Brain pericyte (primary cell): Measurements from ENCODE around the gene RNF2.
"Not testable (repeated sequence)": the region's sequence is repeated elsewhere in the genome, so short reads cannot be mapped to it uniquely, and the experiment has no call there.

Source experiments
- DNase-seq: peaks from one replicate; pipeline ENCODE4 v3.0.0-alpha.2; 2012; ENCODE audit warnings: low read depth, low spot score

Gene RNF2

DNA sequence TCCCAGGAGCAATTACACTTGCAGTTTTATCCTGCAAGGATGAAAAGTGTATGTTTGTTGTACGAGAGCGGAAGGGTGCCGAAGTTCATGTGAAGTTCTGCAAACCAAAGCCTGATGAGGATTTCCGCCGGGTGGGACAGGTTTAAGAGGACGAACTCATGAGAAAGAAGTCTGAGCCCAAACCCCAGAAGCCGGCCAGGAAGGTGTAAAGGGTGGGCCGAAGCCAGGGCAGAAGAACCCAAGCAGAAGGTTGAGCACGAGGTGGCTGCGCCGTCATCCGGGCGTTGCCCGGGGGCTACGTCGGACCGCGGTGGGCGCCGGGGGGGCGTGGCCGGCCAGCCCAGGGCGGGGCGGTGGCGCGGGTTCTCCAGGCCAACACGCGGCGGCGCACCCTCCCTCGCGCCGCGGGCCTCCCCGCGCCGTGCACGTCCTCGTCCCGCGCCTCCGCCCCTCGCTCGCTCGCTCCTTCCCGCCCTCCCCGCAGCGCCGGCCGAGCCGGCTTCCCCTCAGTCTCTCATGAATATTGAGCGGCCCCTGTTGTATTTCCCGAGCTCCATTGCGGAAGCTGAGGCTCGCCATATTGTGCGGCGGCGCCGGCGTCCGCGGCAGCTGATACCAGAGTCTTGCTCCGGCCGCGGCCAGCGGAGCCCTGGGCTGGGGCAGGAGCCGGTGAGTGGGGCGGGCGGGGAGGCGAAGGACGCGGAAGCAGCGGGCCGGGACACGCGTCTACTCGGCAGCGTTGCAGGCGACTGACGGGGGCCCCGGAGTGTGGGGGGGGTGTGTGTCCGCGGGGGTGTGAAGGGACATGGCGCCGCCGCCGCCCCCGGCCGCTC is at the start of gene RNF2:
Gene RNF2 (plus strand): TSS at position 578 of the 833 bp plus-strand sequence. CDS start 41,996 bp downstream, outside the sequence.
- DNase-seq, result peak; percentile 18

DNA sequence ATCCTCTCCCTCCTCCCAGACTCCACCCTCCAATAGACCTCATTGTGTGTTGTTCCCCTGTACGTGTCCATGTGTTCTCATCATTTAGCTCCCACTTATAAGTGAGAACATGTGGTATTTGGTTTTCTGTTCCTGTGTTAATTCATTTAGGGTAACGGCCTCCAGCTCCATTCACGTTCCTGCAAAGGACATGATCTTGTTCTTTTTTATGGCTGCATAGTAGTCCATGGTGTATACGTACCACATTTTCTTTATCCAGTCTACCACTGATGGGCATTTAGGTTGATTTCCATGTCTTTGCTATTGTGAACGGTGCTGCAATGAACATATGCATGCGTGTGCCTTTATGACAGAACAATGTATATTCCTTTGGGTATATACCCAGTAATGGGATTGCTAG is 45.4 kb upstream of the RNF2 start:
- DNase-seq, result not testable (repeated sequence)

DNA sequence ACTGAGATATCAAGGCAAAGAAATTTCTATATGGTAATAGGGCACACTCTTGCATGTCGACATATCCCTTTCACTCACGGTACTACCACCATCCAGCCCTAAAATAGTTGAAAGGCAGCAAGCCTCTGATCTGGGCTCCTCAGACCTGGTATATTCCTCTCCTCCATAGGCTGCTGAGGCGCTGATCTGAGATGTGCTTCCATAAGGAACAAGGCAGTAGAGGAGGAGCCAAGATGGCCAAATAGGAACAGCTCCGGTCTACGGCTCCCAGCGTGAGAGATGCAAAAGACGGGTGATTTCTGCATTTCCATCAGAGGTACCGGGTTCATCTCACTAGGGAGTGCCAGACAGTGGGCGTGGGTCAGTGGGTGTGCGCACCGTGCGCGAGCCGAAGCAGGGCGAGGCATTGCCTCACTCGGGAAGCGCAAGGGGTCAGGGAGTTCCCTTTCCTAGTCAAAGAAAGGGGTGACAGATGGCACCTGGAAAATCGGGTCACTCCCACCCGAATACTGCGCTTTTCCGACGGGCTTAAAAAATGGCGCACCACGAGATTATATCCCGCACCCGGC is 44.0 kb upstream of the RNF2 start:
- not testable (repeated sequence) for DNase-seq

DNA sequence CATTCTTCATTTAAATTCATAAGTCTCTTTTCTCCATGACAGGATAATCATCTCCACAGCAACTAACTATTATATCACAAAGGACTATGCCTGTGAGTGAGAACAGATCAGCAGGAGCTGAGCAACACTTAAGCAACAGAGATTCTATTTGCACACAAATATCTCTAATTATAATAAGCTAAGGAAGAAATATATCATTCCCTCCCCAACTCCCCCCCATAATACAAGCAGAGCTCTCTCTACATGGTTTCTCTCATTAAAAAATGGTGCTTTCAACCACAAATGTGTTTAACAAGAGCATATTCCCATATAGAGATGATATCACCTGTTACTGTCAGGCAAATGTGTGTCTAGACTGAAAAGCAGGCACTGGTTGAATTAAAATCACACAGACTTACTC is 36.5 kb upstream of the RNF2 start:
- DNase-seq, result no peak

DNA sequence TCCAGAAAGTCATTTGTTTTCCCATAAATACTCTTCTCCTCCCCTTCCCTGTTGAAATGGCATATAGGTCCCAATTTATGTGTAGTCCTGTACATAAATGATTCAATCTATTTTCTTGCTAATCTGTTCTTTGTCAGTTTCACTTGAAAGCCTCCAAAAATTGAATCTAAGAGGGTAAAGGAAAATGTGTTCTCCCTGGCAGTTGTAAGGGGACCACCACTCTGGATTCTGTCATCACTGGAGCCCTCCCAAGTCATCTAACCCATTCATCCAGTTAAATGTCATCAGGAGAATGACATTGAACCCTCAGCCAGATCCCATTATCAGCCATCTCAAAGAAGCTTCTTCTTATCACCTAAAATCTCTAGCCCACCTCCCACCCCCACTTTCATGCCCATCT is 35.0 kb upstream of the RNF2 start:
- no peak for DNase-seq

DNA sequence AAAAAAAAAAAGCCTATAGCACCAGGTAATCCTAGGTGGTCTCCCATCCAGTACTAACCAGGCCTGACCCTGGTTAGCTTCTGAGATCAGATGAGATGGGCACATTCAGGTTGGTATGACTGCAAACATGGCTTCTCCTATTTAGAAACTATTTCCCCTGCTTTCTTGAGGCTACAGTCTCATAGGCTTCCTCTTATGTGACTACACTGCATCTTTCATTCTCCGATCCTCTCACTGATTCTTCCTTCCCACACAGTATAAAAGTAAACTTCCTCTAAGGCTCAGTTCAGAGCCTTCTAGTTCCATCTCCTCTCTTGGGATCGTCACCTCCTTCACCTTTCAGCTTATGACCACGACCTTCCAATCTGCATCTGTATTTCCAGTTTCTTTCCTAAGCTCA is 30.4 kb upstream of the RNF2 start:
- DNase-seq, result no peak

DNA sequence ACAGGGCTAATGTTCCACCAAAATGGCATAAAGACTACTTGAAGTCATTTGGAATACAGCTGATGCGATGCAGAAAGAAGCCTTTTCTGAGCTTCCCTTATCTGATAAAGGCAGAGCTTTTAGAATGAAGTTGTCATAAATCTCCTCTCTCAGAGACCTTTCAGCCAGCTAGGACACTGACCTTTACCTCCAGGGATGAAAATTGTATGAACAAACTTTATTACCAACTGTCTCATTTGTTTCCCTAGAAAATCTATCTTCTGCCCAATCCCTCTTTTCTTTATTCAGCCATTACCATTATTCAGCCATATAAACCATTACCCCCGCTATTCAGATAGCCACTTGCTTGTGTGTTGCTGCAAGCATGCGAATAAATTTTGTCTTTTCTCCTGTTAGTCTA is 29.7 kb upstream of the RNF2 start:
- no peak for DNase-seq

DNA sequence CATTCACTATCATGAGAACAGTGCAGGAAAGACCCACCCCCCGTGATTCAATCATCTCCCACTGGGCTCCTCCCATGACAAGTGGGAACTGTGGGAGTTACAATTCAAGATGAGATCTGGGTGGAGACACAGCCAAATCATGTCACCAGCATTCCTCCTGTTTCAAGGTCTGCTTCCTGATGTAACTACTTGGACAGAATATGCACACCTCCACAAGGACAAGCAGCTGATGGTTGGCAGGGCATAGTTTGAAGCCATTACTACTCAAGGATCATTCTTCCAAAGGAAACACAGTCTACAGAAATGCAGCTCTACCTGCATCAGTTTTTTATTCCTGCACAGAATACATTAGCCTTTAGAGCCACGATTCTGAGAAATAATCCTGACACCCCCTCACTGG is 28.5 kb upstream of the RNF2 start:
- no peak for DNase-seq

DNA sequence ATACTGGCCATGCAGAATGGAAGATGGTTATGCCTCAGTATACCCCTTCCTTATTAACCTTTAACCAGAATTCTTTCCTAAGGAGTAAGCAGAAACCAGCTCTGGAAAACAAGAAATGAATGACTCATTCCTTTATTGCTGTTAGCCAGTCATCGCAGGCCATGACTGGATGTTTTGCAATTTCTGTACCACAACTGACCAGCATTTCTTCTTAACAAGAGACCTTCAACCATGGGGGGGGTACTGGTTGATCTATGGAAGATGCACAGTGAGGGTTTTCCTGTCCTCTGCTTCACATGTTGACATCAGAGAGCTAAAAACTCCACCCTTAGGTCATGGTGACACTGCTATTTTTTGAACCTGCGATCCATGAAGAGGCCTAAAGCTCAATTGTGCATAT is 28.0 kb upstream of the RNF2 start:
- peak; percentile 7 for DNase-seq

DNA sequence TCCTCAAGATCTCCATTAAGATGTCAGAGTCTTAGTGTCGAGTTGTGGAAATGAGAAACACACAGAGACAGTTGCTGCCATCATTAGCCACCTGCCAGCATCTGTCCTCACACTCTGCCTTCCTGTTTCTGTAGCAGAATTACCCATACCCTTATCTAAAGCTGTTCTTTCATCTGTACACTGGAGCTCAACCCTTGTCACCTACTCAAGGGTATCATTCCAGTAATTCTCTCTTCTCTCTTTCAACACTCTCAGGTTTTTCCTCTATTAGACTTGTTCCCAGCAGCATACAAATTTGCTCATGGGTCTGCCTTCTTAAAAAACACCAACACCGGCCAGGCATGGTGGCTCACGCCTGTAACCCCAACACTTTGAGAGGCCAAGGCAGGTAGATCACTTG is 27.4 kb upstream of the RNF2 start:
- no peak for DNase-seq

DNA sequence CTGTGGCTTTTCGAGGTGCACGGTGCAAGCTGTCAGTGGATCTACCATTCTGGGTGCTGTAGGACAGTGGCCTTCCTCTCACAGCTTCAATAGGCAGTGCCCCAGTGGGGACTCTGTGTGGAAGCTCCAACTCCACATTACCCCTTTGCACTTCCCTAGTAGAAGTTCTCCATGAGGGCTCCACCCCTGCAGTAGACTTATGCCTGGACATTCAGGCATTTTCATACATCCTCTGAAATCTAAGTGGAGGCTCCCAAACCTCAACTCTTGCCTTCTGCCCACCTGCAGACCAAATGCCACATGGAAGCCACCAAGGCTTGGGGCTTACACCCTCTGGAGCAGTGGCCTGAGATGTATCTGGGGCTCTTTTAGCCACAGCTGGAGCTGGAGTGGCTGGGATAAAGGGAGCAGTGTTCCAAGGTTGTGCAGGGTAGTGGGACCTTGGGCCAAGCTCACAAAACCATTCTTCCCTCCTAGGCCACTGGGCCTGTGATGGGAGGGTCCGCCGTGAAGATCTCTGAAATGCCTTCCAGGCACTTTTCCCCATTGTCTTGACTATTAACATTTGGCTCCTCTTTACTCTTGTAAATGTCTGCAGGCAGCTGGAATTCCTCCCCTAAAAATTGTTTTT is 18.0 kb upstream of the RNF2 start:
- DNase-seq, result no peak

DNA sequence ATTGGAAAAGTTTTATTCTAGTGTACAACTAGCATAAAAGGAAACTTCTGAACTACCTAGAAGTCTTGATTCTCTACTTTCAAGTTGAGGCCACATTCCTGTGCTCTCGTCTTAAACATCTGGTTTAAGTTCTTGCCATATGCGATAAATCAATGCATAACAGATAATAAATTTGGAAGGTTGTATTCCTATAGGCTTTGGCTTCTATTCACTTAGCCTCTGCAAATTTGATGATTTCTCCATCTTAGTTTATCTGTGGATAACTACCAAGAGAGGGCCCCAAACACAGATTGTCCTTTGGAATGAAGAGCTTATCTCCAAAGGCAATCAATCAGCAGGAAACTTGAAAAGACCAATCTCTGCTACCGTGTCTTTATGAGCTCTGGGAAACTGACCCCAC is 11.7 kb upstream of the RNF2 start:
- DNase-seq, result no peak

DNA sequence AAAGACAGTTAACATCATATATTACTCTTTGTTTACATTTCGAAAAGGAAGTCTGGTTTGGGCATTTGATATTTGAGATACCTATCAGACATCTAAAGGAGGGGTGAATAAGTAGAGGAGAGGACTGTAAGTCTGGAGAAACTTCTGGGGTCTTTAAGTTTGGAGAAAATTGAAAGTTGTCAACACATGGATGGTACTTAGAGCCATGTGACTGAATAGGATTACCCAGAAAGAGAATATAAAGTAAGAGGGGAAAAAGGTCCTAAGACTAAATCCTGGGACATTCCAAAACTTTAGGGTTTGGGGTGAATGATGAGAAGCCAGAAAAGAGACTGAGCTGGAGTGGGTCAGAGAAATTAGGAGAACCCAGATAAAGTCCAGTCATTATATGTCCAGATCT is 10.1 kb upstream of the RNF2 start:
- no peak for DNase-seq

DNA sequence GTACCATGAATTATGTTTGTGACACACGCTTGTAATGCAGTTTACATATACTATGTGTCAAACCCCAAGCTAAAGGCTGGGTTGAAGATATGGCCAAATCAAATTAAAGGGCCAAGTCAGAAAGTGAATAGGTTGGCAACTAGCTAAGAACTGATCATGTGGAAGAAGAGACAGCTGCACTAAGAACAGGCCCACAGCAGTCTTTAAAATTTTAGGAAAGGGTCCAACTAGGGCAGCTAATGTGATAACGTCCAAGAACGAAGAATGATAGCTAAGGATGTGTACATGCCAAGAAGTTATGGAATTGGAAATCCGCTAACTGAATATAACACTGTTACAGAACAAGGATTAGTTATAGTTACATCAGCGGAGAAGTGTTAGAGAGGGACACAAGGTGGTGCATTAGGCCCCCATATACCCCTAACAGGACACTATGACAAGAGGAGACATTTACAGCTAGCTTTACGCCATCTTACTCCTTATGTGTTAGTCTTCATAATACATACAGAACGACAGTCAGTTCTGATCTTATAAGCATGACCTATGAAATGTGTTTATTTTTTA is 6.5 kb upstream of the RNF2 start:
- no peak for DNase-seq

DNA sequence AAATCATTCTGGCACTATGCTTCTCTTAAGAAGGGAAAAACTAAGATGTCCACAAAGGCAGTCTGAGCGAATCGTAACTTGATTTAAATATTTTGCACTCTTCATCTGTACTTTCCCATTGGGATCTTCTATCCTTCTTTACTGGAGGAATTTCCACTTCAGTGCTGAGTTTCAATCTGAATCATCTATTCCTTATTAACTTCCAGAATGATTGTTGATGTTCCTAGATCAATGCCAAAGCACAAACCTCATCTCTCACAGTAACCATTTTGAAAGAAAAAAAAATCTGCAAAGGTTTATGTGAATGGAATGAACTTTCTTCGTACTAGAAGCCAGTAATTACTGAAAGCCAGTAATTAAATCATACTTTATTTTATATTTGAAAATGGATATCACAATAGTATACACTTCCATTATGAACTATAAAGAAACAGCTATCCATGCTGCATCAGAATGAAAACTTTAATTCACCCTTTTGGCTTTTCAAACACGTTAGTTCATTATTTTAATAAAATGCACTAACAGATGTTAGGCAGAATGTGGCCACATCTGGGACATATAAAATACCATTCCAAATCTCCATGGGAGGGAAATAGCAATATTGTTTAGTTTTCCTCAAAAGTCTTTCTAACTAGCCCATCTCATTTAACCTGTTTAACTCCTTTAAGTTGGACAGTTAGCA is 5.5 kb upstream of the RNF2 start:
- DNase-seq, result no peak

DNA sequence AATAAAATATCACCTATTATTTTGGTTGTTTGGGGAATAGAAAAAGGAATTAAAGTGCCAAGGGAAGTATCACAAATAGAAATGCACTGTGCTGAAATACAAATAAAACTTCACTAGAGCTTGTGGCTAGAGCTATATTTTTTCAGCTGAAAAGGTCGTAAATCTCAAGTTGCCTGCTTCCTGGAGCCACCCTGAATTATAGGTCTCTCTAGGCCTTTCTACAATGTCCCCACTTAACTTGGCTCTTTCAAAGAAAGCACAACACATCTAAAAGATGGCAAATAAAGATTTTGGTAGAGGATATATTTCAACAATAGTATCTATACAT is 5.0 kb upstream of the RNF2 start:
- DNase-seq, result no peak

DNA sequence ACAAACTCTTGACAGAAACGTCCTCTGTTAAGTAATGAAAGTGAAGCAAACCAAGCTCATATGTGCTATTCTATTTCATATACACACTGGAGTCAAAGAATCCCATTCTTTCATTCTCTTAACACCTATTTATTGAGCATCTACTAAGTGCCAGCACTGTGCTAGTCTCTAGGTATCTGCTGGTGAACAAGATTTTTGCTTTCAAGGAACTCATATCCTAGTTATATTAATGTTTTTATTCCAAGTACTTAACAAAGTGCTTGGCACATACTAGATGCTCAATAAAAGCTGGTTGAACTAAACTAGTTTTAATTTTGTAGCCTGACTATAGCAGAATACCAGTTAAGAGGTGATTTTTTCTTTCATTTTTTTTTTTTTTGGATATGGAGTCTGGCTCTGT is 3.6 kb upstream of the RNF2 start:
- no peak for DNase-seq

DNA sequence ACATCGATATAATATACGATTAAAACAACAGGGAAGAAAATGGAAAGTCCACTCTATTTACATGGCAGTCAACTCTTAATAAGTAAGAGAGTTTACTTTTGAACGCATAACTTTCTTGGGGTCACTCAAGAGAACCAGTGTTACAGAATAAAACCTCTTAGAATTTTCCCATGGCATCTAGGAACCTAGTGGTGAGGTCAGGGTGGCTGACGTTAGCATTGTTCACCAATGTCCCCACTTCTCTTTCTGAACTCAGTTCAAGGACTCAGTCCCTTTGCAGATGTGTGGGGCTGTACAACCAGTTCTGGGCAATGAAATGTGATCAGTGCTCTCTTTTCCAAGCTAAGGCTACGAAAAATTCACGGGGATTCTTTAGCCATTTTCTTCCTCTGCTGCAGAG is 2.6 kb upstream of the RNF2 start:
- DNase-seq, result no peak

DNA sequence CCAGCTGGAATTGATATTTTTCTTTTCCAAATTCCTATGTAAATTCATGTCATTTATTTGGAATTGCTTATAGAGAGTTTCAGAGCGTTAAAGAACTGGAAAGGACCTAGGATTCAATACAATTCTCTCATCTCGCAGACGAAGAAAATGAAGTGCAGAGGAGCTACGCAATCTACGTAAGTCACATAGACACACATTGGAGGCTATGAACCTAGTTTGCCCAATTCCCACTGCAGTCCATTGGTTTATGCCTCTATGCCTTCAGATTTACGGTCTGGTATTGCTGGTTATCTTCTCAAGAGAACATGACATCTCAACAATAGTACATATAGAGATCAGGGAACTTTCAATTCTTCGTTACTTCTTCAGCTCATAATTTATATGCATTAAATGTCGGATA is 971 bp upstream of the RNF2 start:
- DNase-seq, result no peak

DNA sequence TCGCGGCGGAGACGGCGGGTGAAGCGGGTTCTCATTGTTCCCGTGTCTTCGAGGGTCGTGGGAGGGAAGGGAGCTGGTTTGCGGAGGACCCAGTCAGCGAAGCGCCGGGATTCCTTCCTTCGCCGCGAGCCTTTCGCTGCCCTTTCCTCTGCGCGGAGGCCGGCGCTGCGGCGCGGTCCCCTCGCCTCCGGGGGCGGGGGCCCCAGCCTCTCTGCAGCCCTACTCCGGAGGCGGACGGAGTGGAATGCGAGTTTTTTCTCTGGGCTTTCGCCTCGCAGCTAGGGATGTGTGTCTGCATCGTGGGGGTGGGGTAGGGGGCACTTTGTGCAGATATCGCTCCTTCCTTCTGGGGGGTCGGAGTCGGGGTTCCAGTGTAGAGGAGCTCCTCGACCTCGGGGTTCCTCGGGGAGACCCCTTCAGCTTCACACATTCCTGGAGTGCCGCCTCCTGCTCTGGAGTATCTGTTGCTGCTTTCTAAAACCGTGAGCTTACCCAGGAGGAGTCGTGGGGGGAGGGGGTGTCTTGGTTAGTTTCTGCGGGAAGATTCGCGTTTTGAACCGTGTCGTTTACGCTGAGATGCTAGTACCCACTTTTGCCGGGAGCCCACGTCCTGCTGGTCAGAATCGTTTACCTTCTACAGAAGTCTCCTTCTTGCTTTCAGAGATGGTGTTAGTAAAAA is 595 bp downstream of the RNF2 start:
- no peak for DNase-seq

DNA sequence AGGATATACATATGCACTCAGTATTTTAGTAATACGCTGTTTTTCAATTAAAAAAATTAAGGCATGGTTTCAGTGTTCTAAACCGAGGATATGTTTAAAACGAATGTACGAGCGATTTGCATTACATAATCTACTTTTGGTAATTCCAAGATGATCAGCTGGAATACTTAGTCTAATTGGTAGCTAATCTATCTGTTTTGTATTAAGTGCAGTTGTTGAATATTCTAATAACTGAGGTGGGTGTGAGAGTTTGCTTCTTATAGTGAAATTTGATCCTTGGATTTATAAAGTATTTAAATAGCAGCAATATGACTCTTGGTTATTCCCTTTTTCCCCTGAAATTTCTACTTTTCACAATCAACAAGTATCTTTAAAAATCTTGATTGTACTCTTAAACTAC is 1.3 kb downstream of the RNF2 start:
- DNase-seq, result no peak

DNA sequence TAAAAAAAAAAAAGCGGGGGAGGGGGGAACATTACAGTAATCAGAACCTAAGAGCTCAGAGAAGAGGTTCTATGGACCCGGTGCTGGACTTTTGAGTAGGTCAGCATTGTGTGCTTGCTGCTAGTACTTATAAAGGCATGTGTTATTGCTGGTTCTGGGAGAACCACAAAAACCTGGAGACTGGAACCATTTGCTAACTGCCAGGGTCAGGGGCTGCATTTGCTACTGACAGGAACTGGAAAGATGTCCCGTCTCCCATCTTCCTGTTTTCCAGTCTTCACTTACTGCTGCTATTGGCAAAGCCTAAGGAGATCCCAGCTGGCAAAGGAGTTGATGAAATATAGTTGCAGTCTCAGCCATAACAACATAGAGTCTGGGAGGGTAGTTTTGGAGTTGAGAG is 4.3 kb downstream of the RNF2 start:
- DNase-seq, result no peak
